CD14-positive monocyte (primary cell): Measurements from ENCODE around the gene PDZK1. TPM values are rescaled to one million over a fixed set of nuclear protein-coding genes. Genes with fewer than 3 reads are reported as not detected.

Source experiments
- DNase-seq, 3 donors: peaks; one replicate each; pipeline ENCODE4 v3.0.0-alpha.2; 2011 to 2022
- H2AFZ ChIP-seq: 2 replicates; pipeline ENCODE4 v1.6.0; 2012; ENCODE audit warnings: mild to moderate bottlenecking, low read depth, low read length, inconsistent platforms; ENCODE audit not compliant: insufficient read depth, poor library complexity, severe bottlenecking
- H3K27ac ChIP-seq, 2 donors: 1 replicate in 1 of 2; 2 replicates in 1 of 2; pipeline ENCODE4 v1.5.1; 2012 to 2013; ENCODE audit warnings: low read length in 2 of 2, control low read depth in 1 of 2, inconsistent platforms in 1 of 2, low read depth in 1 of 2, mild to moderate bottlenecking in 1 of 2
- H3K27me3 ChIP-seq, 2 donors: one replicate each; pipeline versions ENCODE4 v1.6.0 to v1.6.1; 2011 to 2013; ENCODE audit warnings: low read length in 2 of 2; ENCODE audit not compliant: control insufficient read depth in 2 of 2, insufficient read depth in 2 of 2
- H3K36me3 ChIP-seq, 2 donors: replicated peaks in 1 of 2; 1 replicate in 1 of 2; 2 replicates in 1 of 2; pipeline versions ENCODE4 v1.5.1 to v1.6.1; 2012 to 2013; ENCODE audit warnings: low read length in 2 of 2, control low read depth in 1 of 2, inconsistent platforms in 1 of 2, mild to moderate bottlenecking in 1 of 2; ENCODE audit not compliant: insufficient read depth in 2 of 2, control insufficient read depth in 1 of 2
- H3K4me1 ChIP-seq, 2 donors: 1 replicate in 1 of 2; 2 replicates in 1 of 2; pipeline versions ENCODE4 v1.5.1 to v1.6.1; 2012 to 2013; ENCODE audit warnings: low read length in 2 of 2, control low read depth in 1 of 2, inconsistent platforms in 1 of 2, mild to moderate bottlenecking in 1 of 2, moderate library complexity in 1 of 2; ENCODE audit not compliant: insufficient read depth in 2 of 2, control insufficient read depth in 1 of 2
- H3K4me2 ChIP-seq: replicated peaks from 2 replicates; pipeline ENCODE3; 2012; ENCODE audit warnings: low read length, moderate library complexity, mild to moderate bottlenecking; ENCODE audit not compliant: poor library complexity, severe bottlenecking; ENCODE audit errors: extremely low read depth
- H3K4me3 ChIP-seq, 3 experiments: fragments of 200-600 bp in 1 of 3; sonication (generic) in 1 of 3; replicated peaks in 1 of 3; 1 replicate in 2 of 3; 2 replicates in 1 of 3; pipeline ENCODE4 v1.5.1; 2011 to 2013; ENCODE audit warnings: low read length in 3 of 3, mild to moderate bottlenecking in 3 of 3, control low read depth in 2 of 3, low read depth in 2 of 3, inconsistent platforms in 1 of 3, moderate library complexity in 1 of 3
- H3K79me2 ChIP-seq: 2 replicates; pipeline ENCODE4 v1.6.0; 2012; ENCODE audit warnings: mild to moderate bottlenecking, control low read depth, inconsistent platforms, low read length, moderate library complexity; ENCODE audit not compliant: insufficient read depth
- H3K9ac ChIP-seq: 2 replicates; pipeline ENCODE4 v1.6.0; 2017; ENCODE audit warnings: low read length, mild to moderate bottlenecking; ENCODE audit not compliant: insufficient read depth, poor library complexity, severe bottlenecking
- H3K9me3 ChIP-seq, 2 donors: replicated peaks in 1 of 2; 1 replicate in 1 of 2; 2 replicates in 1 of 2; pipeline versions ENCODE4 v1.5.1 to v1.6.1; 2012 to 2013; ENCODE audit warnings: low read length in 2 of 2, control low read depth in 1 of 2; ENCODE audit not compliant: control insufficient read depth in 1 of 2, insufficient read depth in 1 of 2
- H4K20me1 ChIP-seq: 2 replicates; pipeline ENCODE4 v1.6.0; 2012; ENCODE audit warnings: mild to moderate bottlenecking, low read length, control low read depth, moderate library complexity; ENCODE audit not compliant: insufficient read depth
- H3K27ac Mint-ChIP-seq, 7 donors: one replicate each; pipeline ENCODE4 v1.8.0; 2020; ENCODE audit warnings: mild to moderate bottlenecking in 7 of 7, mixed read lengths in 7 of 7, moderate library complexity in 6 of 7, inconsistent platforms in 2 of 7
- H3K27me3 Mint-ChIP-seq, 3 donors: one replicate each; pipeline ENCODE4 v1.8.0; 2021 to 2022; ENCODE audit warnings: low read depth in 3 of 3, mild to moderate bottlenecking in 3 of 3, mixed read lengths in 3 of 3, moderate library complexity in 3 of 3, inconsistent platforms in 1 of 3
- H3K36me3 Mint-ChIP-seq, 2 donors: one replicate each; pipeline ENCODE4 v1.8.0; 2020; ENCODE audit warnings: mixed read lengths in 2 of 2, inconsistent platforms in 1 of 2, mild to moderate bottlenecking in 1 of 2
- H3K4me1 Mint-ChIP-seq: one replicate; pipeline ENCODE4 v1.8.0; 2020; ENCODE audit warnings: mild to moderate bottlenecking, mixed read lengths
- H3K4me3 Mint-ChIP-seq, 2 donors: one replicate each; pipeline ENCODE4 v1.8.0; 2020; ENCODE audit warnings: mild to moderate bottlenecking in 2 of 2, mixed read lengths in 2 of 2, moderate library complexity in 1 of 2
- H3K9me3 Mint-ChIP-seq, 7 donors: one replicate each; pipeline ENCODE4 v1.8.0; 2020 to 2022; ENCODE audit warnings: mixed read lengths in 7 of 7, mild to moderate bottlenecking in 6 of 7, moderate library complexity in 6 of 7, inconsistent platforms in 2 of 7
- WGBS: methylation state at CpG from one replicate; pipeline ENCODE4 v1.1.5; 2013; ENCODE audit warnings: missing lambda C conversion rate; ENCODE audit not compliant: insufficient coverage; 5-methylcytosine and 5-hydroxymethylcytosine counted together
- intact Hi-C, 2 donors: fragments of 100-400 bp; cut with micrococcal nuclease; formaldehyde crosslinking; loops; one replicate each; pipeline versions ENCODE4 v1.15.0 to v1.15.1; 2023
- polyA plus RNA-seq, 3 donors: library from polyadenylated mRNA; depleted of rRNA in 1 of 3; unstranded in 2 of 3; stranded (reverse) in 1 of 3; fragments of 300-500 nt in 2 of 3; fragments of >200 nt in 1 of 3; fragmentation: Illumina TruSeq in 2 of 3; gene quantifications; 1 replicate in 2 of 3; 2 replicates in 1 of 3; pipeline ENCODE4 v1.2.3, GENCODE V29; 2012 to 2021
- TF ChIP-seq, protein P1 (sequence below): fragments of 200-600 bp; IDR thresholded peaks from one replicate; pipeline ENCODE4 v1.8.0; 2022; ENCODE audit warnings: antibody characterized with exemption, mild to moderate bottlenecking

PDZK1 gene
- polyA plus RNA-seq, 3 donors, result 0.04 TPM; not detected in 2

DNA sequence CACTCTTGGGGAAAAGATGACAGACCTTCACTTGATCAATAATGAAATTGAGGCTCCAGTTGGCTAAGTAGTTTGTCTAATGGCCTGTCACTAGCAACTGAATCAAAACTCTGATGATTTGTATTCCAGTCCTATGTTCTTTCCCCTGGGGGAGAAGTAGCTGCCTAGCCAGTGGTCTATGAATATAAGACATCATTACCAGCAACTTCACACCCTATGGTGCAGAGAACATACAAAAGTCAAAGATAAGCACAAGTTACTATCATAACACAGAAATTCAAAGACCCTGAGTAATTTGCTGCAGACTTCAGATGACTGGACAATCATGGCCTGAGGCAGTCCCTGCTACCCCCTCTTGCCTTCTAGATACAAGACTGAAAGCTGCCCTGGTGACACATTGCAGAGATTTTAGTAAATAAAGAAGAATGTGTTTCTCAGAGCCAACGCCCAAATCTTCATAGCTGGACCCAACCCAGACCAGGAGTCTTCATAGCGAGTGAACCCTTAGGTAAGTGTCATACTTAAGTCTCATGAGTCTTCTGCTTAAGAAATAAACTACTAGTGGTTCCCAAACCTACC, 993 bp downstream of the PDZK1 start:
- Histone ChIP-seq H3K4me2 (no peak overlapping the region), H3K27me3 (no peaks in the 10 kb centered on the region), H3K27ac (no peak overlapping the region), H3K36me3 (no peaks in the 10 kb centered on the region), H3K9ac (no peak overlapping the region), H4K20me1 (no peaks in the 10 kb centered on the region), H3K79me2 (no peaks in the 10 kb centered on the region), H3K4me1 (no peaks in the 10 kb centered on the region), H2AFZ (no peak overlapping the region), H3K4me3 (no peak overlapping the region), H3K9me3 (no peaks in the 10 kb centered on the region)
- H3K4me1 Mint-ChIP-seq, result no peaks in the 10 kb centered on the region
- no peaks in the 10 kb centered on the region for H3K36me3 Mint-ChIP-seq
- TF ChIP-seq, protein P1, sequence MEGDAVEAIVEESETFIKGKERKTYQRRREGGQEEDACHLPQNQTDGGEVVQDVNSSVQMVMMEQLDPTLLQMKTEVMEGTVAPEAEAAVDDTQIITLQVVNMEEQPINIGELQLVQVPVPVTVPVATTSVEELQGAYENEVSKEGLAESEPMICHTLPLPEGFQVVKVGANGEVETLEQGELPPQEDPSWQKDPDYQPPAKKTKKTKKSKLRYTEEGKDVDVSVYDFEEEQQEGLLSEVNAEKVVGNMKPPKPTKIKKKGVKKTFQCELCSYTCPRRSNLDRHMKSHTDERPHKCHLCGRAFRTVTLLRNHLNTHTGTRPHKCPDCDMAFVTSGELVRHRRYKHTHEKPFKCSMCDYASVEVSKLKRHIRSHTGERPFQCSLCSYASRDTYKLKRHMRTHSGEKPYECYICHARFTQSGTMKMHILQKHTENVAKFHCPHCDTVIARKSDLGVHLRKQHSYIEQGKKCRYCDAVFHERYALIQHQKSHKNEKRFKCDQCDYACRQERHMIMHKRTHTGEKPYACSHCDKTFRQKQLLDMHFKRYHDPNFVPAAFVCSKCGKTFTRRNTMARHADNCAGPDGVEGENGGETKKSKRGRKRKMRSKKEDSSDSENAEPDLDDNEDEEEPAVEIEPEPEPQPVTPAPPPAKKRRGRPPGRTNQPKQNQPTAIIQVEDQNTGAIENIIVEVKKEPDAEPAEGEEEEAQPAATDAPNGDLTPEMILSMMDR, result no peak
- H3K9me3 Mint-ChIP-seq, result no peaks in the 10 kb centered on the region
- H3K27me3 Mint-ChIP-seq, result peaks cover 0 to 3% (median 0%) of the 10 kb centered on the region in 3 donors
- DNase-seq, result no peak
- H3K27ac Mint-ChIP-seq, result no peak overlapping the region
- intact Hi-C loops, result no loop called here
- WGBS, result no CpG with 5 or more reads among the region's 2 CpGs
- no peak overlapping the region for H3K4me3 Mint-ChIP-seq

DNA sequence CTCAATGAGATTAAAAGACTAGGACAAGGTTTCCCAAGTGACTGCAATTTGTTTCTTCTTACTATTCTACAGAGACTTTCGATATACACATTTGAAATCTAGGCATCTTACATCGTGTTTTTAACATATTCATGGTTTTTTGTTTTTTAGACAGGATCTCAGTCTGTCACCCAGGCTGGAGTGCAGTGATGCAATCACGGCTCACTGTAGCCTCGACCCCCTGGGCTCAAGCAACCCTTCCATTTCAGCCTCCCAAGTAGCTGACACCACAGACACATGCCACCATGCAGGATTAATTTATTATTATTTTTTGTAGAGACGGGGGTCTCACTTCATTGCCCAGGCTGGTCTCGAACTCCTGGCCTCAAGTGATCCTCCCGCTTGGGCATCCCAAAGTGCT, 1.5 kb downstream of the PDZK1 start:
- no peaks in the 10 kb centered on the region for H3K36me3 Mint-ChIP-seq
- WGBS, result no CpG with 5 or more reads among the region's 7 CpGs
- H3K4me1 ChIP-seq, result no peaks in the 10 kb centered on the region
- no peak overlapping the region for H3K4me3 Mint-ChIP-seq
- intact Hi-C loops, result no loop called here
- no peak overlapping the region for H3K4me2 ChIP-seq
- no peak for DNase-seq
- no peaks in the 10 kb centered on the region for H4K20me1 ChIP-seq
- H3K4me1 Mint-ChIP-seq, result no peaks in the 10 kb centered on the region
- no peak overlapping the region for H3K9ac ChIP-seq
- H3K27me3 Mint-ChIP-seq, result peaks cover 0 to 3% (median 0%) of the 10 kb centered on the region in 3 donors
- TF ChIP-seq, protein P1, result no peak
- H2AFZ ChIP-seq, result no peak overlapping the region
- no peaks in the 10 kb centered on the region for H3K36me3 ChIP-seq
- no peaks in the 10 kb centered on the region for H3K27me3 ChIP-seq
- H3K27ac Mint-ChIP-seq, result no peak overlapping the region
- no peaks in the 10 kb centered on the region for H3K9me3 ChIP-seq
- H3K4me3 ChIP-seq, result no peak overlapping the region
- H3K9me3 Mint-ChIP-seq, result no peaks in the 10 kb centered on the region
- H3K27ac ChIP-seq, result no peak overlapping the region
- H3K79me2 ChIP-seq, result no peaks in the 10 kb centered on the region
